Epidermal melanocyte (primary cell): ENCODE measurements around the gene EEF1G.
A peak's percentile ranks its signal among the peaks of the same experiment; 100 is the strongest.
"Not testable (repeated sequence)": the region's sequence is repeated elsewhere in the genome, so short reads cannot be mapped to it uniquely, and the experiment has no call there.

ENCODE experiments used
- DNase-seq: peaks from one replicate; pipeline ENCODE4 v3.0.0; 2011; ENCODE audit warnings: low spot score; ENCODE audit not compliant: insufficient read length

The EEF1G gene

GRCh38 chr11:62555464-62556107, 18.1 kb downstream of the EEF1G start:
- no peak for DNase-seq

- DNase-seq = no peak
Observed at GRCh38 chr11:62554387-62555167, 19.1 kb downstream of the EEF1G start.

- DNase-seq = no peak
Observed at GRCh38 chr11:62553839-62554361, 19.8 kb downstream of the EEF1G start.

DNA sequence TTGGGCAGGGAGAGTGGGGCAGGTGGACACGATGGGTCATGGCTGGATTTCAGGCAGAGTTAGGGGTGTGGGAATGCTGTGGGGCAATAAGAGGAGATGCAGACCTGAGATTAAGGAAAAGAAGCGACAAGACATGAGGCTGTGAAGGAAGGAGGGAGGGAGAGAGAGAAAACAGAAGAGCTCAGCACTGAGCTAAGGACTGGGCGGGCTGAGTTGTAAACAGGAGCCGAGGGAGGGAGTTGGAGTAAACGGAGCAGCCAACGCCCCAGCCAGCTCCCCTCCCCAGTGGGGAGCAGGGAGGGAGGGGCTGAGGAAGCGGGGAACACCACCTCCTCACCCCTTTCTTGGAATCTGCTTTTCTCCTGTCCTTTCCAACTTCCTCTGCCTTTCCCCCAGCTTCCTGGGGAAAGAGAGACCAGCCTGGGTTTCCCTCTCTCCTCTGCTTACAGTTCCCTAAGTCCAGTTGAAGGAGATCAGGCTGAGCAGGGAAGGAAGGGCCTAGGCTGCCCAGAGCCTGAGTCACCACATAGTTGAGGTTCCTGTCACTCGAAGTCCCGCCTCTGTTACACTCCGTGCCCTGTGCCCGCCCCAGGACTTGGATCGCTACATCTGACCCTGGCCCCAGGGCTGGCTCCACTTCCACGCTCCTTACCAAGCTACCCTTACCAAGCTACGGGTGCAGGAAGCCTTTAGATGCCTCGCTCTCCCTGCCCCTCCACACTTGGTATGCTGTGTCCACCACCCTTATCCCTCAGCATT, 20.4 kb downstream of the EEF1G start:
- peak; percentile 82 for DNase-seq

DNA sequence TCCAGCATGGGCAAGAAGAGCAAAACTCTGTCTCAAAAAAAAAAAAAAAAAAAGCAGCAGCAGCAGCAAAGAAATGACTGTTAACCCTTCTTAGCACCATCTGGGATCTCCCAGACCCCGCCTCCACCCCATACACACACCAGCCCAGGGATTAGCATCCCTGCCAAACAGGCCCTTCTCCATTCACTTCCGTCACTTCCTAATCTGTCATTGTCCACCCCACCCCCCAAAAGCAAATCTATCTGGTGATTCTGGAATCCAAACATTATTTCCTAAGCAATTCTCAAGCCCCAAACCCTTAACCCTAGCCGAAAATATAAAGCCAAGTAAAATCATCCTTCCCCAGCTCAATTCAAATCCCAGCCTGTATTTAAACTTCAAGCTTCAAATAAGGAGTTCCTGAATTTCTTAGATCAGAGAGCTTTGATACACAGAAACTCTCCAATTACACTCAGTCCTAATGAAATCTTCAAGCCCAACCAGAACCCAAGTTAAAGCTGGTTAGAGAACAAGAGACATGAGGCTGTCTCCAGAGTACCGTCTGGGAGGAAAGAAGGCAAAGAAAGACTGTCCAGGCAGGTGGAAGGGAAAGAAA, 21.1 kb downstream of the EEF1G start:
- no peak for DNase-seq

DNA sequence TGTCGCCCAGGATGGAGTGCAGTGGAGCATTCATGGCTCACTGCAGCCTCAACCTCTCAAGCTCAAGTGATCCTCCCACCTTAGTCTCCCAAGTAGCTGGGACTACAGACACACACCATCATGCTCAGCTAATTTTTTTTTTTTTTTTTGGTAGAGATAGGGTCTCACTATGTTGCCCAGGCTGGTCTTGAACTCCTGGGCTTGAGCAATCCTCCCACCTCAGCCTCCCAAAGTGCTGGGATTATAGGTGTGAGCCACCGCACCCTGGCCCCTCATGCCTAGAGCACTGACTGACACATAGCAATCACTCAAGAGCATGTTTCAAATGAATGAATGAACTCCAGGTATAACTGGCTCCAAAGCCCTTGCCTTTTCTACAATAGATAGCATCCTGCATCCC, 23.2 kb downstream of the EEF1G start:
- DNase-seq = not testable (repeated sequence)

DNA sequence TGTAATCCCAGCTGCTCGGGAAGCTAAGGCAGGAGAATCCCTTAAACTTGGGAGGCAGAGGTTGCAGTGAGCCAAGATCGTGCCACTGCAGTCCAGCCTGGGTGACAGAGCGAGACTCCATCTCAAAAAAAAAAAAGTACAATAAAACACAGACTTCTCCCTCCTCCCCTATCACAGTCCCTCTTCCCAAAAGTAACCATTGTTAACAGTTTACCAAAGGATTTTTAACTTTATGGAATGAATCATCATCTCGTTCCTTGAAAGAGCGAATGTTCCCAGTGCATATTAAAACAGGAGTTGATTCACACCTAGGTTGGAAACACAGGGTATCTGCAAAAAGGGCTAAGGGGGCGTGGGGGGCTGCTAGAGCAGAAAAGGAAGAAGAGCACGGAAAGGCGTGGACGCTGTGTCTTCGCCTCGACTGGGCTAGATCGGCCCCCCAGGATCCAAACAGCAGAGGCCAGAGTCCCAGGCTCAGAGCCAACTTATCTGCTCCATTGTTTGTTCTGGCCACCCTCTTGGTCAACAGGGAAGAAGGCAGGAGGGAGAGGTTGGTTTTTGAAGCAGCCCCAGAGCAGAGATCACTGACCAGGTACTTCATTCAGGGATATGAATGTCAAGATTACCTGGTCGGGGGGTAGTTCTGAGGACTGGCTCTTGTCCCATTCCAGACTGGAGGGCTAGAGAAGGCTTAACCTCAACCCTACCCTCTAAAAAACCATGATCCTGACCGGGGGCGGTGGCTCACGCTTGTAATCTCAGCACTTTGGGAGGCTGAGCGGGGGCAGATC, 25.0 kb downstream of the EEF1G start:
- no peak for DNase-seq

DNA sequence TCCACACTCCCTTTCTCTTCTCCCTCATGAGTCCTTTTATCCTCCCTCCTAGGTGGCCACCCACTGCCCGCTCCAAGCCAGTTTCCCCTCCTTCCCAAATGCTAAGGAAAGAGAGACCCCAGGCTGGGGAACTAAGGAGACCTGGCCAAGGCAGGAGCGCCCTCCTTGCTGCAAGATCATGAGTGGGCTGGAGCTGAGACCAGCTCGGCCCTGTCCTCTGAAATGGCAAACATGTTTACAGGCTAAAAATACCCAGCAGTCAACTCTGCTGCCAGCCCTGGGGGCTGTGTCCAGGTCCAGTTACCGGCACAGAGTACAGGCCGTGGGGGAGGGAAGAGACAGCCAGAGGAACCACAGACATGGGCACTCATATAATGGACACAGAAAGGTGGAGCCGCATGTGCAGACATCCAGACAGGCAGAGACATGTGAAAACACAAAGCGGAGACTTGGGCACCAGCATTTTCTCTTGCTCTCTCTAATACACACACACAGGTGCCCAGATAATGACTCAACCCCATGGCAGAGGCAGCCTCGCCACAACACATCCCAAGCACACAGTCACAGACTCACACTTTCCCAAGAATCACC, 25.9 kb downstream of the EEF1G start:
- no peak for DNase-seq

GRCh38 chr11:62546929-62547625, 26.6 kb downstream of the EEF1G start:
- no peak for DNase-seq

GRCh38 chr11:62546244-62546928, 27.3 kb downstream of the EEF1G start, which contains the start of gene AHNAK:
Gene AHNAK, minus strand, starts transcription at chr11:62546806. Its CDS starts 10,708 bp downstream, at chr11:62536098.
- peak; percentile 81 for DNase-seq

- DNase-seq = peak; percentile 91
Observed at GRCh38 chr11:62545437-62546243, 28.1 kb downstream of the EEF1G start.

GRCh38 chr11:62544581-62545436, 28.9 kb downstream of the EEF1G start:
- no peak for DNase-seq

DNA sequence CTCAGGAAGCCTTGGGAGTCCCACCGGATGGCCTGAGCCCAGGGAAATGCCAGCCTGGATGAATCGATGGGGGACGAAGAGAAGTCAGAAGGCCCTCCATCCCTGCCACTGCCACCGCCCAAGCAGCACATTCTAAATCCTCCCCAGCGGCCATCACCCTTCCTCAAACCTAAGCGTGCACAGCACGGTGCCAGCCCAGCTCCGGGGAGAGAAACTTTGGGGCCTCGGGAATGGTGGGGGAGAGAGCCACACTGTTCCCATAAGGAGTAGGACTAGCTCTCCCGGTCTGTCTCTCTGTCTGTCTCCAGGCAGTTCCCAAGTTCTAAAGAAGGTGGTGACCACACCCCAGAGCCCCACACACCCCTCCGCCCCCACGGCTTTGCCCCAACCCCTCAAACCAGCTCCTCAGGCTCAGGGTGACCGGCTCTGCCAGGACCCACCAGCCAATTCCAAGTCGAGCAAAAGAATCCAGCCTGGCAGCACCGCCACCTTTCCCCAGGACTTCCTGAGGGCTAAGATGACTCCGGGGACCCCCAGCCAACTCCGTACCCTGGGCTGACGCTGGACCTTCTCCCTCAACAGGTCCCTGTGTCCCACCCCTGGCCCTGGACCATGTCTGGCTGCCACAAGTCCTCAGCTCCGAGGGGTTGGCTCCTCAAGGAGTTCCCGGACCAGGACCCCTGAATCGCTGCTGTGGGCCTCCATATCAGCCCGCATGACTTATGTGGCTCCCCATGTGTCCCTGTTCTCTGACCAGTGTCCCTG, 29.8 kb downstream of the EEF1G start:
- no peak for DNase-seq

DNA sequence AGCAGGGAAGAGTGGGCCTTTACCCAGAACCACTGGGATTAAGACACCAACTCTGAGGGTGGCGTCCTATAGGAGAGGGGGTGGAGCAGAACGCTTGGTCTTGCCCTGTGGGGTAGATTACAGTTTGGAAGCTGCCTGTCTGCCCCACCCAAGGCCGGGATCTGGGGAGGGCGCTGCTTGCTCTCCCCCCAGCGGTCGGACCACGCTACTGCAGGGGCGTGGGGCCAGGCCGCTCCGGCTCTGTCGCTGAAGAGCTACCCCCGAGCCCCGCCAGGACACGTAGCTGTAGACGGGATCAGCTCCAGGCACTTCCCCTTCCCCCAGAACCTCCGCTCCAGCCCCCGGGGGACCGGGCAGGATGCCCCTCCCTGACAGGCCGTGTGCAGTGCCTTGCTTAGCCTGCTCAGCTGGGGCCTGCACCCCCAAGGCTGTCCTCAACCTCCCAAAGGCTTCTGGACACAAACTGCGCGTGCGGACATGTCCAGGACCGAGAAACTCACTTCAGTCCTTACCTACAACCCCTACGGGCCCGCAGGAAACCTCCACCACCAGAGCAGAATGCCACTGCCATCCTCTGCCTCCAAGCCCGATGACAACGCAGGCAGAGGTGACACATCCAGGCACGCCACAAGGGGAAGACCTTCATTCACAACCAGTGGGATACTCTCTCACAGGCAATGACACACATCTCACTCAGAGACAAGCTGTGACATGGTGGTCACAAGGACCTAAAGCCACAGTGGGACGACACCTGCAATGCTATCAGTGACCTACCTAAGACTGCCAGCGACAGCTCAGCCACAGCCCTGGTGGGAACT, 30.7 kb downstream of the EEF1G start:
- DNase-seq = peak; percentile 68

DNA sequence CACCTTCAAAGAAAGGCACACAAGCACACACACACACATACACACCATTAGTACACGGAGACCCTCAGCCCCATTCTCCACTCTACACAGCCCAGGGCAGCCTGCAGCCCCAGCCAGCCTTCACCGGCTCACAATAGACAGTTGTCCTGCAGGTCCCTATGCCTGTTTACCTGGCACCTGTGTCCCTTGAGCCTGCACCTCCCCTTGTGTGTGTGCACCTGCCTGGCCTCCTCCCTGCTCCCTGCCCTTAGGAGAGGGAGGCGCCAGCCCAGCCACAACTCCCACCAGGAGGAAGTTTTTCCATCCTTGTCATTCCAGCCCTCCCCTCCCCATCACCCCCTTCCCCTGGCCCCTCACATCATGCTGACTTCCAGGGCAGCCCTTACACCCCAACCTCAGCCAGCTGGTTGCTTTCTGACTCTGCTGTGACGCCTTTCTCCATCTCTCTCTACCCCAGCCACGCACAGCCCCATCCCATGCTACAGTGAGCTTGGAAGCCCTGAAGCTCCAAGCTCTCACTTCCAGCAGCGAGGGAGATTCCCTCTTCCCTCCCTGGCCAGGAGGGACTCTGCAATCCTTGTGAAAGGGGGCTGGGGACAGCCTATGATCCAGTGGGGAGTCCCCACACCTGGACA, 31.5 kb downstream of the EEF1G start:
- no peak for DNase-seq
